GM21367 (cell line): Measurements from ENCODE around the gene SERPINA6.
"Not testable (repeated sequence)": the region's sequence is repeated elsewhere in the genome, so short reads cannot be mapped to it uniquely, and the experiment has no call there.

Experiments
- ATAC-seq: cut with Tn5 transposase; IDR thresholded peaks from one replicate; pipeline ENCODE4 v1.9.1; 2021; ENCODE audit not compliant: unreplicated experiment

The SERPINA6 gene

DNA sequence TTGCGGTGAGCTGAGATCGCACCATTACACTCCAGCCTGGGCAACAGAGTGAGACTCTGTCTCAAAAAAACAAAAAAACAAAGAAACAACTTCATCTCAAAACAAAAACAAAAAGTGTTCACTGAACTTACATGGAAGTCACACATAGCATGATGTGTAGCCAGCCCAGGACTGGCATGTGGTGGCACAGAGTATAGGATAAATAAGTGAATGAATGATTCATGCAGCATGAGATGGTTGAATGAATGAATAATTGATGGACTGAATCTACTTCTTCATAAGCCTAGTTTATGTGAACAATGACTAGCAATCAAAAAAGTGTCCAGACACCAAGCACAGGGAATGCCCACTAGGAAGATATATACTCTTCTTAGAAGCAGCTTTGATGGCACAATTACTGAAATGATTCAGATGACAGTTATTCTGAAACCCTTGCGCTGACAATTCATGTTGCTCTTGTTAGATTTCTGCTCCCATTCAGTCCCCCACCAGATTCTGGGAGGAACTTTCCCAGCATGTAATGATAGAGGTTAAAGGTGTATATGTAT lies 31.6 kb upstream of the SERPINA6 start:
- ATAC-seq, result no peak

DNA sequence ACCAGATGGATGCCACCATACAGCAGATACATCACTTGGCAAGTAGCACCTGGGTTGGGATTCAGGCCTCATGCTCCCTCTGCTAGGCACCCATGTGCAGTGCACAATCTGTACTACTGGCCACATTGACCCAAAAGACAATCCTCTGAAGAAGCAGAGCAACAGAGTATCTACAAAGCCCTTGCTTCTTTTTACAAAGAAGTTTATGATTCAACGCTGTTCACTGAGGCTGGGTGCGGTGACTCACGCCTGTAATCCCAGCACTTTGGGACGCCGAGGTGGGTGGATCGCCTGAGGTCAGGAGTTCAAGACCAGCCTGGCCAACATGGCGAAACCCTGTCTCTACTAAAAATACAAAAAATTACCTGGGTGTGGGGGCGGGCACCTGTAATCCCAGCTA lies 31.1 kb upstream of the SERPINA6 start:
- not testable (repeated sequence) for ATAC-seq

DNA sequence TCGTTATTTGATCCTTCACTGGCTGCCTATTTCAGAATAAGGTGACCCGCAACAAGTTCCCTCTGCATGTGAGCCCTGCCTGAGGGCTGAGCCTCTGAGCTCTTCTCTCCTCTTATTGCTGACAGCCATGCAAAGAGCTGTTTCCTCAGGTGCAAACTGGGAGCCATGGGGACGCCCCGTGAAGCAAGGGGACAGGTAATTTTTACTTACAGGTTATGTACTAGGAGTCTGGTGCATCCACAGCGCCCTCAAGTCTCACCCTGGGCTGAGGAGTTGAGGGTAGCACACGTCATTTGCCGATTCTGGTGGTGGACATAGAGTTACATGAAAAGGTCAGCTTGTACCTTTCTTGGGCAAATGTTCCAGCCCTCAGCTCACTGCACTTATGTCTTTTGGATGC lies 26.1 kb upstream of the SERPINA6 start:
- ATAC-seq, result no peak

DNA sequence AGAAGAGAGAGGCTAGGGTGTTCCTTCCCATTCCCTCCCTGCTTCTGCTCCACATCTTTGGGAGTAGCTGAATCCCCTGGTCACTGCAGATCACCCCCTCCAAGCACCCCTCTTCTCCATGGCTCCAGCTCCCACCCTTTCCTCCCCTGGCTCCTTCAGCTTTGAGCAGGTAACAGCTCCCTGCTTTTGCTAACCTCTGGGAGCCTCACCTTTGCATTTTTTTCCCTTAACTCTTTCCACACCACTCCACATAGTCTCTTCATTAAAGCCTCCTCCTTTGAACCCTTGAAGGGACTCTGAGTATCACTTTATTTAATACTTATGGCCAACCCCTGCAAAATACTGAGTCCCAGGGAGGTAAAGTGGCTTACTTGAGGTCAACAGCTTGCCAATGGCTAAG lies 25.7 kb upstream of the SERPINA6 start:
- ATAC-seq, result no peak

DNA sequence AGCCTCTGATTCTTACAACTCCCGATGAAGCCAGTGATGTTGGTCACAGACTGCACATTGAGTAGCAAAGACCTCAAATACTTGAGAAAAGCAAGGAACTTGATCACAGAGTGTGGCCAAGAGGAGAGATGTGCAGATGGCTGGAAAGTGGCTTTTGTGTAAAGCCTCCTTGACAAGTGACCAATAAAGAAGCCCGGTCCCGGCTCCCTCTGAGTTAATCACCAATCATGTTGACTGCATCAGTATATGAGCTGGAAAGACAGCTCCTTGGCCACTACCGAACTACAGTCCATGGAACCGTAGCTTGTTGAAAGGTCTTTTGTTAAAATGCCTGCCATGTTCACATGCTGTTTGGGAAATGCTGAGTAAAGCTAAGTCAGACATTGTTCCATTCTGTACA lies 23.7 kb upstream of the SERPINA6 start:
- no peak for ATAC-seq

DNA sequence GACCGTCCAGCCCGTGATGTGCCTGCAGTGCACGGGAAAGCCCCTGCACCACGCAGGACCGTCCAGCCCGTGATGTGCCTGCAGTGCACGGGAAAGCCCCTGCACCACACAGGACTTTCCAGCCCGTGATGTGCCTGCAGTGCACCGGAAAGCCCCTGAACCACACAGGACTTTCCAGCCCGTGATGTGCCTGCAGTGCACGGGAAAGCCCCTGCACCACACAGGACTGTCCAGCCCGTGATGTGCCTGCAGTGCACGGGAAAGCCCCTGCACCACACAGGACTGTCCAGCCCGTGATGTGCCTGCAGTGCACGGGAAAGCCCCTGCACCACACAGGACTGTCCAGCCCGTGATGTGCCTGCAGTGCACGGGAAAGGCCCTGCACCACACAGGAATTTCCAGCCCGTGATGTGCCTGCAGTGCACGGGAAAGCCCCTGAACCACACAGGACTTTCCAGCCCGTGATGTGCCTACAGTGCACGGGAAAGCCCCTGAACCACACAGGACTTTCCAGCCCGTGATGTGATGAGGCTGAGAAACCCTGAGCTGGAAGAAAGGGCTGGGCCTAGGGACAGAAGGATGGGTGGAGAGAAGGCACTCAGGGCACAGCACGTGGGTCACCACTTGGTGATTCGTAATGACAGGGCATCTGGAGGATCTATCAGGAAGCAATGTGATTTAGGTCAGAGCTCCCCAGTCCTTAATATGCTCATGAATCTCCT lies 23.1 kb upstream of the SERPINA6 start:
- not testable (repeated sequence) for ATAC-seq

DNA sequence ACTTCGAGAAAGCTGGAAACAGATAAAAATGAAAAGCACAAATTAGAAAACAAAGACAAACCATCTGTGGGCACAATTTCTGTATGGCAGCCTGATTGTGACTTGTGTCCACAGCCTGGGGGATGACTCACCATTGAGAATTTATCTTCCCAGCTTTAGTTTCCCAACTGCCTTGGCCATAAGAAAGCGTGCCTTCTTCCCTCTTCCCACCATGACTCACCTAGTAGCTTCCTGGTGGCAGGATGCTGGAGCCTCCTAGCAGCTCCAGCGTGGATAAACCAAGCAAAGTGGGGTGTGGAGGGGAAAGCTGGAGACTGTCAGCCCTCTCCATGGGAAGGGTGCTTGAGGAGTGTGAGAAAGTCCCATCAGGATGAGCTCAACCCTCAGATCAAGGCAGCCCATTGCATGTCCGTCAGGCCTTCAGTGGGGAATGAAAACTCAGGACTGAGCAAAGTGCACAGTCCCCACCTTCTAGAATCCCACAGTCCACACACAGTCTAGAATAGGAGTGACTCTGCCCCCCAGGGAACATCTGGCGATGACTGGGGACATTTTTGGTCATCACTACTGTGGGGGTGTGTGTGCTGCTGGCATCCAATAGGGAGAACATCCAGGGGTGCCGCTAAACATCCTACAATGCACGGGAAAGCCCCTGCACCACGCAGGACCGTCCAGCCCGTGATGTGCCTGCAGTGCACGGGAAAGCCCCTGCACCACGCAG lies 22.4 kb upstream of the SERPINA6 start:
- ATAC-seq, result no peak

DNA sequence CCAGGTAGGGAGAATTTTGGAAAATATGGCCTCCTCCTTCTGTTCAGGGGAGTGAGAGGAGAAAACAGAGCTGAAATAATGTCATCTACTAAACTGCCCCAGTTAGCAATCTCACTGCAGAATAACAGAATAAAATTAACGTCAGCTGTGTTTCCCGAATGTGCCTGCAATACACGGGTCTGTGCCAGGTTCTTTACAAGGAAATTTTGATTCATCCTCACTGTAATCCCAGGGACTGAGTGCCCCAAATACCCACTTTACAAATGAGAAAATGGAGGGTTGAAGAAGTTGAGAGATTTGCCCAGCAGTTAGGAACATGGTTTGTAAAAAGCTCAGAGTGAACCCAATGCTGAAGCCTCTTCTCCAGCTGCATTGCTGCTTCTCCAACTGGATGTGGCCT lies 21.3 kb upstream of the SERPINA6 start:
- ATAC-seq, result no peak

DNA sequence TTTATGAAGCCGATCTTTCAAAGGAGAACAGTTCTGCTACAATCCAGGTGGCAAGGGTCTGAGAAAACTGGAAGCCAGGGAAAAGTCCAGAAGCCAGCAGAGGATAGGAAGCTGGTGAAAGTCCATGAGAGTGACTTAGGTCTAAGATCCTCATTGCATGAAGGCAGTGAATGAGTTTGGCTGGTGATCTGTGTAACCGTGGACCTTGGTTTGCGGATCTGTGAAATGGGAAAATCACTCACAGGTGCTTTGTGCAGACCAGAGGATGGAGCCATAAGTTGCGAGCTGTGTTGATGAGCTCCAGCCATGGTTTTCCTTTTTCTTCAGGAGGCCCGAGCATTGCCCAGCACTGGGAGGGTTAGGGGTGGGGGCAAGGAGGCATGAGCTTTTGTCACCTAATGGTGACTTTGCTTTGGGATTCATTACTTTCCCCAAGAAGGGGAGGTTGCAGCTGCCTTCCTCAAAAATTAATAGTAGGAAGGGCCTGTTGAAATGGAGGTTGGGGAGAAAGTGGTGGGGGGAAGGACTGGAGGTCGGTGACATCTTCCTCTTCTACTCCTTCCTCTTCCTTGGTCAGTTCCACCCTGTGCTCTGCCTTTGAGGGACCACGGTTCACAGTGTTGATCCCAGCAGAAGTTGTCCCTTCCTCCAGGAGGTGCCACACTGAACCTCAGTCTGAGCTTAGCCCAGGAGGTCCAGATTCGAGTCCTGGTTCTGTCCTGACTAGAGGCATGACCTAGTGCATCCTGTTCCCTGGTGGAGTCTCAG lies 20.3 kb upstream of the SERPINA6 start:
- ATAC-seq, result no peak

DNA sequence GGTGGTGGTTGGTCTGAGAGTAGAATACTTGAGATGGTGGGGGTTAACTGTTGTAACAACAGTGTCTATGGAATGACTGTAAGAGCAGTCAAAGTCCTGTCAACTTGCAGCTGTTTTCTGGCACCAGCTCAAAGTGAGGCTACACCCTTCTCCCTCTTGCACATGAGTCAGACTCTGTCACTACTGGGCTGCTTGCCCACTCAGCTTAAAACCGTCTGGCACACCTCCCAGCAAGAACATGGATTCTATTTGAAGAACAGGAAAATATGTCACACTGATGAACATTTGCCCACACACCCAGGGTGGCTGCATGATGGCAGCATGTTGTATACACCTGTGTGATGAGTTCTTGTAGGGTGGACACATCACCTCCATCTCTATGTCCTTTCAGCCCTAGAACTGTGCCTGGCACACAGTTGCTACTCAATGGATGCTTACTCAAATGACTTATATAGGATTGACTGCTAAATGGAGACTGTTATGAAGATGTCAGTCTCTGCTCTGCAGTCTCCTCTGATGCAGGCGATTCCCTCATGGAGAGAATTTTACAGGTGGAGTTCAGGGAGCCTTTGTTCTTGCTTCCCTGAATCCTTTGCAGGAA lies 19.3 kb upstream of the SERPINA6 start:
- no peak for ATAC-seq

DNA sequence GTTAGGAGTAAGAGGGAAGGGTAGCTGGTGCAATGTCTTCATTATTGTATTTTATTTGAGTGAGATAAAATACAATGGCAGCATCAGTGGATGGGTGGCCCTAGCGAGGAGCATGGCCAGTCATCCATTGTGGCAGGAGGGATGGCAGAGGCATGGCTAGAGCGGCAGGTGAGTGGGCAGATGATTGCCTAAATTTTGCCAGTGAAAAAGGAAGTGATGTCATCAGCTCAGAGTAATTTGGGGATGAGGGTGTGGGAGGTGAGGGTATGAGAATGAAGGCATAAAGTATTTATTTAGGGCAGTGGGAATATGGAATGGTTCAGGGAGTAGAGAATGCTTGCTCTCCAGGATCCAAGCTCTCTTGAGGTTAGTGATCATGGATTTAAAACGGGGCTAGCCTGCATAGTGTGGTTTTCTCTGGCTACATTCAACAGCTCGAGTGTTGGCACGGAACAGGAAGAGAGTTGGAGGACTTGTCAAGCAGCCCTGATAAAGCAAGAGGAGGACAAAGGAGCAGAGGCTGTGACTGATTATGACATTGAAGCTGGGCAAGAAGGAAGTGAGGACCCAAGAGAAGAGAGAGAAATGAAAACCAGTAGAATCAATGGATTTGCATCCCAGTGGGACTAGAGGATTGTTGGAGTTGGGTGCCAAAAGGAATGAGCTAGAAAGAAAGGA lies 18.7 kb upstream of the SERPINA6 start:
- no peak for ATAC-seq

DNA sequence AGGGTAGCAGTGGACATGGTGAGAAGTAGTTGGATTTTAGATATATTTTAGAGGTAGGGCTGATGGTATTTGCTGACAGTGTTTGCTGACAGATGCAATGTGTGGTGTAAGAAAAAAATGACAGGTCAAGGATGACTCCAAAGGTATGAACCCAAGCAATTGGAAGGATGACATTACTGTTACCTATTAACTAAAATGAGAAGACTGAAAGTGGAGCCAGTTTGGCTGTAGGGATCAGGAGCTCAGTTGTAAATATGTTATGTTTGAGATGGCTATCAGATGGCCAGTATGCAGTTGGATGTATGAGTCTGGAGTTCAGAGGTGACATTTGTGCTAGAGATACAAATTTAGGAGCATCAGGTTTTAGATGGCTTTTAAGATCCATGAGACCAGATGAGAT lies 17.4 kb upstream of the SERPINA6 start:
- no peak for ATAC-seq

DNA sequence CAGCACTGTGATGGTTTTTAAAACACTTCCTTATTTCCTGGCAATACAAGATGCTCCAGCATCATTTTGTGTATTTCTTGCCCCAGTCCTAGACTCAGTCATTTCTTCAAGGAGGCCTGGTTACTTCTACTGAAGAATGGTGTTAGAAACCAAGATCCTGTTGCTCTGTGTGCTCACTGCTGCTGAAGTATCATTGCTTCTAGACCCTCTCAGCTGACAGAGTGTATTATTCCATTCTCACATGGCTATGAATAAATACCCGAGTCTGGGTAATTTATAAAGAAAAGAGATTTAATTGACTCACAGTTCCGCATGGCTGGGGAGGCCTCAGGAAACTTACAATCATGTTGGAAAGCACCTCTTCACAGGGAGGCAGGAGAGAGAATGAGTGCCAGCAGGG lies 14.9 kb upstream of the SERPINA6 start:
- no peak for ATAC-seq

DNA sequence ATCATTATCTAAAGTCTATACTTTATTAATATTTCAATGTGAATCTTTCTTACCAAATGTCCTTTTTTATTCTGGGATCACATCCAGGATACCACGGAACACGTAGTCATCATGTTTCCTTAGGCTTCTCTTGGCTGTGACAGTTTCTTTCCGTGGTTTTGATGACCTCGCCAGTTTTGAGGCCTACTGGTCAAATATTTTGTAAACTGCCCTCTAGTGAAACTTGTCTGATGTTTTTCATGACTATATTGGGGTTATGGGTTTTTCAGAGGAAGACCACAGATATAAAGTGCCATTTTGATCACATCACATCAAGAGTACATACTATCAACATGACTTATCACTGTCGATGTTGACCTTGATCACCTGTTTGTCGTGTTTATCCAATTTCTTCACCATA lies 14.1 kb upstream of the SERPINA6 start:
- no peak for ATAC-seq

DNA sequence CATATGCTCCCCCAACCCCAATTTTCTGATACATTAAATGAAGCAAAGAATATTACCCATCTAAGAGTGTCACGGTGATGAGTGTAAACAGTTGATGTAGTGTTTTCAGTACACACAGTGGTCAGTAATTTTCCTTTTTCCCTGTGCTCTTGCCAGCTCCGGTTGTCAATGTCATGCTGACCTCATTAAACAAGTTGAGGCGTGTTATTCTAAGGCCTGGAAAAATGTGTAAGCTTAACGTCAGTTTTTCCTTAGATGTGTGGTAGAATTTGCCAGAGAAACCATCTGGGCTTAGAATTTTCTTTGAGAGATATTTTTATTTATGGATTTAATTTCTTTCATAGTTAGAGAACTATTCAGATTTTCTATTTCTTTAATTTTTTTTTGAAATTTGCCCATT lies 11.7 kb upstream of the SERPINA6 start:
- no peak for ATAC-seq

DNA sequence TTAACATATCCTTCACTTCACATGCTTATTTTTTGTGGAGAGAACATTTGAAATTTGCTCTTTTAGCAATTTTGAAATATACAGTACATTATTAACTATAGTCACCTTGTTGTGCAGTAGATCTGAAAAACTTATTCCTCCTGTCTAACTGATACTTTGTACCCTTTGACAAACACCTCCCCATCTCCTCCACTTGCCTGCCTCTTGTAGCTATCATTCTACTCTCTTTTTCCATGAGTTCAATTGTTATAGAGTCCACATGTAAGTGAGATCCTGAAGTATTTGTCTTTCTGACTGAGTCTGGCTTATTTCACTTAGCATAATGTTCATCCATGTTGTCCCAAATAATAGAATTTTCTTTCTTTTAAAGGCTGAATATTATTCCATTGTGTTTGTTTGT lies 9.5 kb upstream of the SERPINA6 start:
- no peak for ATAC-seq

DNA sequence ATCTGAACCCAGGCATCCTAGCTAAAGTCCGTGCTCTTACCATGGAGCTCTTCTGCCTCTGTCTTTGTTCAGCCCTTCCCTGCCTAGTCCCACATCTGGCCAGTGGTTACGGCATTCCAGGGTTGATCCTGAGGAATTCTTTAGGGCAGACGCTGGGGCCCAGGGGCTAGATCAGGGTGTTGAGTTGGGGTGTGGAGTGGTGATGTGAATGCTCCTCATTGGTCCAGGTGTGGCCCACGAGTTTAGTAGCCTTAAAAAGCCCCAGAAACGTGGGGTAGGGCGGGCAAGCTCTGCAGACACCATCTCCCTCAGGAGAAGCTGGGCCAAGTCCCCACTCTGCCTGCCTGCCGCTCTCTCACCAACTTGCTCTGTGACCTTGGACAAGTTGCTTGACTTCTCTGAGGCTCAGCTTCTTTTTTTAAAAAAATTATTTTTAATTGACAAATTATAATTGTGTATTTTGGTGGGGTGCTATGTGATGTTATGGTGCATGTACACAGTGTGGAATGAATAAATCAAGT lies 9.0 kb upstream of the SERPINA6 start:
- no peak for ATAC-seq

DNA sequence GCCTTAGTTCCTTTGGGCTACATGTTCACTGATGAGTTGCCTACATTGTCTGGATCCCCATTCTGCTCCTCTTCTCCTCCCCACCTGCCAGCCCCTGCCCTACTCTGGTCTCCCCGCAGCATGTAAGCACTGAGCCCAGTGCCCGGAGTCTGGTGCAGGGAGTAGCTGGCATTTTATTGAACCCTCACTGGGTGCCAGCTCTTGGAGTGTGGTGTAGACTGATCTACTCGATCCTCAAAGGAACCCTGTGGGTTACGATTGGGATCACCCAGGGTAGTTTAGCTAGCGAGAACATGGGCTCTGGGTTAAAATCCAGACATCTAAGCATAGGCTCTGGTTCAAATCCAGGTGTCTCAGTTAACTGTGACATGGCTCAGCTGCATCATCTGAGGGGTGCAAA lies 8.3 kb upstream of the SERPINA6 start:
- ATAC-seq, result no peak

DNA sequence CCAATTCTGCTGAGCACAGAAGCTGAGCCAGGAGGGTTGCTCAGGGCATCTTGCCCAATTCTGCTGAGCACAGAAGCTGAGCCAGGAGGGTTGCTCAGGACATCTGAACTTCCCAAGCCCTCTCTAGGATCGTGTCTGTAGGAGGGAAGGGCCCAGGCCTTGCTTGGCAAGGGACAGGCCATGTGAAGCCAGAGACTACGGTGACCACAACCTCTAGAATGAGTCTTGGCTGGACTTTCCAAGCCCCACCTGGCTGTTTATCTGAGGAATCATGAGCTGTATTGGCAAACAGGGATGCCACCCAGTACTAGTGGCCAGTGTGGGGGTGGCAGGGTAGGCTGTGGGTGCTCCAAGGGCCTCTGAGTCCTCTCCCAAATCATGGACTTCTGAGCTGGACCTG lies 7.7 kb upstream of the SERPINA6 start:
- ATAC-seq, result no peak

DNA sequence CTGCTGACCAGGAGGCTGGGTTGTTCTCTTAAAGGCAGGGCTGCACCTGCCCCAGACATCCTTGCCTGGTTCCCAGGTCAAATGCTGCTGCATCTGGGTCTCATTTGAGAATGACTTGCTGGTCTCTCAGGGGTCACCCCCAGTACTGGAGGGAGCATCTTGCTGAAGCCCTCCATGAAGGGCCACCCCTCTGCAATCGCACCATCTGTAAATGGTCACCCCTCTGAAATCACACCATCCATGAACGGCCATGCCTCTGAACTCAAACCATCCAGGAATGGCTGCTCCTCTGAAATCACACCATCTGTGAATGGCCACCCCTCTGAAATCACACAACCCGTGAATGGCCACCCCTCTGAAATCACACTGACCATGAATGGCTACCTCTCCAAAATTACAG lies 7.3 kb upstream of the SERPINA6 start:
- no peak for ATAC-seq

DNA sequence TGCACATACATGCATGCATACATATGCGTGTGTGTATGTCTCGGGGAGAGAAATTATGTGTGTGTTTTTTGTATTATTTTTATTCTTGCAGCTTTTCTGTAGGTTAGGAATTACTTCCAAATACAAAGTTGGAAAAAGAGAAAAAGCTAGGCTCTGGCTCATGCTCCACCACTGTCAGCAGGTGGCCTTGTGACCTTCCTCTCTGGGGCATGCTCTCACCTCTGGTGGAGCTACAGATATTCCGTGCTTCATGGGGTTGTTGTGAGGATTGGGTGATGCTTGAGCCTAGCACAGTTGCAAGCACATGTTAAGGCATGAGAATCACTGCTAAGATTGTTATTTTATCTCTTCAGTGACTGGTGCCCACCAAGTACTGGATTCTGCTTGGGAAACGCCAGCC lies 6.7 kb upstream of the SERPINA6 start:
- no peak for ATAC-seq
